Cerebellar nuclear complex (tissue), 1 donor: ENCODE data around the gene PLEKHH3.
"Not testable (repeated sequence)": the region's sequence is repeated elsewhere in the genome, so short reads cannot be mapped to it uniquely, and the experiment has no call there.

ENCODE experiments used
- DNase-seq, 2 experiments: peaks; one replicate each; lab custom pipeline; 2025; lab: John Stamatoyannopoulos, UW

The PLEKHH3 gene

GRCh38 chr17:42632949-42633444, 43.8 kb downstream of the PLEKHH3 start:
- DNase-seq, result no peak

DNA sequence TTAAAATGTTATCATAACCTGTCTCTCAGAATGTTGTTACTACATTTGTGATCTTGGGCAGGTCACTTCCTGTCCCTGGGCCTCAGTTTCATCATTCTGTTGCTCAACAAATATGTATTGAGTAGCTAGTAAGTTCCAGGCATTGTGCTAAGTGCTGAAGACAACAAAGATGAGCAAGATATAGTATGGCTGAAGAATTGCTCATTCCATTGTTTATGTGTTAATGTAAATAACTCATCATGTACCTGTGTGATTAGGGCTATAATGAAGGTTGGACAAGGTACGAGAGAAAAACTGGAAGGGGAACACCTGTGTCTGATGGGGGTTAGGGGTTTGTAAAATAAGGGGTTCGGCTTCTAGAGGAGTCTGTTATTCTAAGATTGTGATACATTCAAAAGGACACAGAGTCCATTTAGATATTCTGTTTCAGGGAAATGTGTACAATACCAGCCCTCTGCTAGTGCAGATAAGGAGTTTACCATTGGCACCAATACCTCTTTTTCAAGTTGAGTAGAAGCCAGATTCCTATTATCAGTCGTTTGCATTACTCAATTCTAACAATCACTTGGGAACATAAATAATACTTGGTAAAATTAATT, 47.3 kb downstream of the PLEKHH3 start:
- DNase-seq, result no peak

DNA sequence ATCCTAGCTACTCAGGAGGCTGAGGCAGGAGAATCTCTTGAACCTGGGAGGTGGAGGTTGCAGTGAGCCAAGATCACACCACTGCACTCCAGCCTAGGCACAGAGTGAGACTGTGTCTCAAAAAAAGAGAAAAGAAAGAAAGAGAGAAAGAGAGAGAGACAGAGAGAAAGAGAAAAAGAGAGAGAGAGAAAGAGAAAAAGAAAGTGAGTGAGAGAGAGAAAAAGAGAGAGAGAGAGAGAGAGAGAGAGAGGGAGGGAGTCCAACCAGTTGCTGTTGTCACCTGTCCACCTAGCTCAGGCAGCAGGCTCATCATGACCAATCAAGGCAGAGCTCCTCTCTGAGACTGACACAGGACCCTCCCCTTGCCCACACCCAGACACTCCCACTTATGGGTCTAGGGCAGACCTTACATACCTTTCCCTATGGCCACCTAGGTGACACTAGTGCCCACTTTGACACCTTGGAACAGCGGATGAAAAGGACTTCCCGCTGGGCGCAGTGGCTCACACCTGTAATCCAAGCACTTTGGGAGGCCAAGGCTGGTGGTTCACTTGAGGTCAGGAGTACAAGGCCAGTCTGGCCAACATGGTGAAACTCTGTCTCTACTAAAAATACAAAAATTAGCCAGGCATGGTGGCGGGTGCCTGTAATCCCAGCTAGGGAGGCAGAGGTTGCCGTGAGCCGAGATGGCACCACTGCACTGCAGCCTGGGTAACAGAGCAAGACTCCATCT, 49.6 kb downstream of the PLEKHH3 start:
- DNase-seq, result not testable (repeated sequence)

DNA sequence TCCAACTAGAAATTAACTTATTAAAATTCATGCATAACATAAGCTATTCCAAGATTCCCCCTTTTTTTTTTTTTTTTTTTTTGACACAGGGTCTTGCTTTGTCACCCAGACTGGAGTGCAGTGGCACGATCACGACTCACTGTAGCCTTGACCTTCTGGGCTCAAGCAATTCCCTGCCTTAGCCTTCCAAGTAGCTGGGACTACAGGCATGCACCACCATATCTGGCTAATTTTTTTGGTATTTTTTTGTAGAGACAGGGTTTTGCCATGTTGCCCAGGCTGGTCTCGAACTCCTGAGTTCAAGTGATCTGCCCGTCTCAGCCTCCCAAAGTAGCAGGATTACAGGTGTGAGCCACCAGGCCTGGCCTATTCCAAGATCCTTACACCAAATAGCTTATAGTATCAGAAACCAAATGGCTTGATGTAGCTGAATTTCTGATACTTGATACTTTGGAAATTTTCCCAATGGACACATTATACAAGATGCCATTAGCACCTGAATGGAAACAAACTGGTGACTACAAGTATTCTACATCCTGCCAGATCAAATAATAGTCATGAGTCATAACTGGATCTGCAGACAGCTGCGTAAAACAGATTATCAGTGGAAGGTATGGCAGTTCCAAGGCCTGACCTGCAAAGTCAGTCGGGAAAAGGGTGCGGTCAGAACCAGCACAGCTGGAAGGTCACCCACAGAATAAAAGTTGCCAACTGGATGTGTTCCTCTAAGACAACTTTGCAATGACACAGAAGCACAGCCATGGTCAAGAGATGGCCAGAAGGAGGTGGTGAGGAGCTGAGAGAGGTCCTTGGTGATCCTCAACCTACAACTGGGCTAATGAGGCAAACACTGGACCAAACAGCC, 52.8 kb downstream of the PLEKHH3 start:
- no peak for DNase-seq

- DNase-seq, result no peak
These were observed 53.5 kb downstream of the PLEKHH3 start for GRCh38 chr17:42623271-42623670.

DNA sequence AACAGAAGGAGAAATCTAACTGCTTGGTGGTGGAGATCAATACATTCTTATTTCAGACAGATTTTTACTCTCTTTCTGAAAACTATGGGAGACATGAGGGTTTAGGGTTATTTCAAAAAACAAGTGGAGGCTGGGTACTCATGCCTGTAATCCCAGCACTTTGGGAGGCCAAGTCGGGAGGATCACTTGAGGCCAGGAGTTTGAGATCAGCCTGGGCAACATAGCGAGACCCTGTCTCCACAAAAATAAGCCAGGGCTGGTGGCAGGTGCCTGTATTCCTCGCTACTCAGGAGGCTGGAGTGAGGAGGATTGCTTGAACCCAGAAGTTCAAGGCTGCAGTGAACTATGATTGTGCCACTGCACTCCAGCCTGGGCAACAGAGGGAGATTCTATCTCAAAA, 54.8 kb downstream of the PLEKHH3 start:
- DNase-seq, result not testable (repeated sequence)

- DNase-seq, result no peak
These were observed 58.2 kb downstream of the PLEKHH3 start for GRCh38 chr17:42618442-42619150.

GRCh38 chr17:42617956-42618431, 58.8 kb downstream of the PLEKHH3 start:
- no peak for DNase-seq
